ENCODE measurements around the gene PHKB.

DNA sequence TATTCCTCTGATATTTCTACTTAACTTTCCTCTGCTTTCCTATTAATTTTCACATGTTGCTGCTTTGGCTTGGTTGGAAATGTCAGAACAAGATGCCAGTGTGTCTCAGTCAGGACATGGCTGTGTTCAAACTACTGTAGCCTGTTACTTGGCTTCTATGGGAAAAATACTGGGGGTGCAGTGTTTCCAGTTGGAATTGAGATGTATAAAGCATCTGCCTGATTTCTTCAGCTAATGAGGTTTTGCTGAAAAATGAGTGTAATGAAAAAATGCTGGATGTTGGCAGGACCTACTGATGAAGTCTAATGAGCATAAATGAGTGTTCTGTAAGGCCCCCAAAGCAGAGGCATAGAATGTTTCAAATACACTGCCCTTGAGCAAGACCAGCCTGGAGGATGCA is 166.6 kb downstream of the PHKB start:
- TF ChIP-seq, protein P1, sequence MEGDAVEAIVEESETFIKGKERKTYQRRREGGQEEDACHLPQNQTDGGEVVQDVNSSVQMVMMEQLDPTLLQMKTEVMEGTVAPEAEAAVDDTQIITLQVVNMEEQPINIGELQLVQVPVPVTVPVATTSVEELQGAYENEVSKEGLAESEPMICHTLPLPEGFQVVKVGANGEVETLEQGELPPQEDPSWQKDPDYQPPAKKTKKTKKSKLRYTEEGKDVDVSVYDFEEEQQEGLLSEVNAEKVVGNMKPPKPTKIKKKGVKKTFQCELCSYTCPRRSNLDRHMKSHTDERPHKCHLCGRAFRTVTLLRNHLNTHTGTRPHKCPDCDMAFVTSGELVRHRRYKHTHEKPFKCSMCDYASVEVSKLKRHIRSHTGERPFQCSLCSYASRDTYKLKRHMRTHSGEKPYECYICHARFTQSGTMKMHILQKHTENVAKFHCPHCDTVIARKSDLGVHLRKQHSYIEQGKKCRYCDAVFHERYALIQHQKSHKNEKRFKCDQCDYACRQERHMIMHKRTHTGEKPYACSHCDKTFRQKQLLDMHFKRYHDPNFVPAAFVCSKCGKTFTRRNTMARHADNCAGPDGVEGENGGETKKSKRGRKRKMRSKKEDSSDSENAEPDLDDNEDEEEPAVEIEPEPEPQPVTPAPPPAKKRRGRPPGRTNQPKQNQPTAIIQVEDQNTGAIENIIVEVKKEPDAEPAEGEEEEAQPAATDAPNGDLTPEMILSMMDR (conservative IDR thresholded peaks at IDR 0.05 in 1 of 2, IDR thresholded peaks at IDR 0.05 in 1 of 2; ENCODE audit: extremely low read depth in 1 of 2, insufficient read depth in 1 of 2, low read depth in 1 of 2, low read length in 2 of 2) = no peak
- TF ChIP-seq EZH2 (IDR thresholded peaks at IDR 0.05; ENCODE audit: borderline replicate concordance, low read length) = no peak

Data from mammary epithelial cell (primary cell).